ENCODE data around the gene PHOSPHO1. TPM values are rescaled to one million over a fixed set of nuclear protein-coding genes. Genes with fewer than 3 reads are reported as not detected.

PHOSPHO1 gene
- total RNA-seq, 4 donors from 2014 or later, result 0.13 to 0.92 (median 0.39) TPM; not detected in 1

DNA sequence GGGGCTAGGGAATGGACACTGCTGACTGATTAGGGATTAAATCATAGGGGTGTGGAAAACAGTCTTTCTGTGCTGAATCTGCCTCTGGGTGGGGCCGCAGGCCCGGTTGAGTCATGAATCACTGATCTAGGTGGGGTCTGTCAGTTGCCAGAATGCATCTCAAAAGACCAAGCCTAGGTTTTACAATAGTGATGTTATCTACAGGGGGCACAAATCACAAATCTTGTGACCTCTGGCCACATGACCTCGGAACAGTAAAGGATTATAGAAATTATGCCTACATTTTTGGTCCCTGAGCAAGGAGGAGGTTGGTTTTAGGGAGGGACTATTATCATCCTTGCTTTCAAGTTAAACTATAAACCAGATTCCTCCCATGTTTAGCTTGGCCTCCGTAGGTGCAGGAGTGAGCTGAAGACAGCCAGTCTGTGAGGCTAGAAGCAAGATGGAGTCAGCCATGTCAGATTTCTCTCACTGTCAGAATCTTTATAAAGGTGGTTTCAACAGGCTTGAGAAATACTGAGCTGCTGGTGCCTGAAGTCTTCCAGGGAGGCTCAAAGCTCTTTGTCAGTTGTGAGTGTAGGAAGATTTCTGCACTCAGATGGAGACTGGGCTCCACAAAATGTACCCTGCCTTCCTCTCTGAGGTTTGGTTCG lies 33.1 kb downstream of the PHOSPHO1 start:
- Histone ChIP-seq H3K9me3 (no peaks in the 10 kb centered on the region), H3K36me3 (no peaks in the 10 kb centered on the region), H3K4me3 (no peak overlapping the region), H3K27me3 (no peaks in the 10 kb centered on the region), H3K4me1 (peaks cover 0 to 12% (median 0%) of the 10 kb centered on the region in 3 donors), H3K27ac (no peak overlapping the region)
- TF ChIP-seq, protein P1, sequence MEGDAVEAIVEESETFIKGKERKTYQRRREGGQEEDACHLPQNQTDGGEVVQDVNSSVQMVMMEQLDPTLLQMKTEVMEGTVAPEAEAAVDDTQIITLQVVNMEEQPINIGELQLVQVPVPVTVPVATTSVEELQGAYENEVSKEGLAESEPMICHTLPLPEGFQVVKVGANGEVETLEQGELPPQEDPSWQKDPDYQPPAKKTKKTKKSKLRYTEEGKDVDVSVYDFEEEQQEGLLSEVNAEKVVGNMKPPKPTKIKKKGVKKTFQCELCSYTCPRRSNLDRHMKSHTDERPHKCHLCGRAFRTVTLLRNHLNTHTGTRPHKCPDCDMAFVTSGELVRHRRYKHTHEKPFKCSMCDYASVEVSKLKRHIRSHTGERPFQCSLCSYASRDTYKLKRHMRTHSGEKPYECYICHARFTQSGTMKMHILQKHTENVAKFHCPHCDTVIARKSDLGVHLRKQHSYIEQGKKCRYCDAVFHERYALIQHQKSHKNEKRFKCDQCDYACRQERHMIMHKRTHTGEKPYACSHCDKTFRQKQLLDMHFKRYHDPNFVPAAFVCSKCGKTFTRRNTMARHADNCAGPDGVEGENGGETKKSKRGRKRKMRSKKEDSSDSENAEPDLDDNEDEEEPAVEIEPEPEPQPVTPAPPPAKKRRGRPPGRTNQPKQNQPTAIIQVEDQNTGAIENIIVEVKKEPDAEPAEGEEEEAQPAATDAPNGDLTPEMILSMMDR (IDR thresholded peaks at IDR 0.05), result no peak
- TF ChIP-seq EP300 (IDR thresholded peaks at IDR 0.05) (no peak), POLR2A (IDR thresholded peaks at IDR 0.05) (no peak), POLR2AphosphoS5 (IDR thresholded peaks at IDR 0.05) (no peak)
- no peak for ATAC-seq
- 38 to 42% methylated on average over 5 of the region's 5 CpGs for WGBS, 2 donors (ENCODE audit: low coverage in 1 of 2)

DNA sequence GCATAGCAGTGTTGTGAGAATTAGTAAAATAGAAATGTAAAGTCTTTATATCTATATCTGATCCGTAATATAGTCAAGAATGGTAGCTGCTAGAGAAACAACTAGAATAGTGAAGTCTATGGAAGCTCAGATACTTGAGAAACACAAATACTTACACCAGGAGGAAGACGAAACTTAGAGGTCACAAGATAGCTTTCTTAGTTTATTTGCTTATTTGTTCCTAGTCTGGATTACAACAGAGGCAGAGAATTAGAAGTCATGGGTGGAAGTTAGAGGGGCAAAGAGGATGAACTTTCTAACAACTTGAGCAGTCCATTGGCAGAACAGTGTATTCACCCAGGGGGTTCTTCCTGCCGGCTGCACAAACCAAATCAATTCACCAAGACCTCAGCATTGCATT lies 34.1 kb downstream of the PHOSPHO1 start:
- H3K4me1 ChIP-seq, result peaks cover 0 to 15% (median 0%) of the 10 kb centered on the region in 3 donors
- no peaks in the 10 kb centered on the region for H3K36me3 ChIP-seq
- no peaks in the 10 kb centered on the region for H3K9me3 ChIP-seq
- no peak for ATAC-seq
- WGBS, 2 donors (ENCODE audit: low coverage in 1 of 2), result 79 to 100% methylated on average over 1 to 3 of the region's 3 CpGs
- TF ChIP-seq POLR2A (IDR thresholded peaks at IDR 0.05) (no peak), POLR2AphosphoS5 (IDR thresholded peaks at IDR 0.05) (no peak), EP300 (IDR thresholded peaks at IDR 0.05) (no peak)
- TF ChIP-seq, protein P1 (IDR thresholded peaks at IDR 0.05), result no peak
- H3K4me3 ChIP-seq, result no peak overlapping the region
- H3K27ac ChIP-seq, result no peak overlapping the region
- H3K27me3 ChIP-seq, result no peaks in the 10 kb centered on the region

- Histone ChIP-seq H3K4me1 (peaks cover 0 to 22% (median 0%) of the 10 kb centered on the region in 3 donors), H3K36me3 (no peaks in the 10 kb centered on the region), H3K27me3 (no peaks in the 10 kb centered on the region), H3K27ac (no peak overlapping the region), H3K9me3 (no peaks in the 10 kb centered on the region), H3K4me3 (no peak overlapping the region)
- TF ChIP-seq POLR2A (IDR thresholded peaks at IDR 0.05), result no peak
- TF ChIP-seq POLR2AphosphoS5 (IDR thresholded peaks at IDR 0.05), result no peak
- TF ChIP-seq, protein P1 (IDR thresholded peaks at IDR 0.05), result no peak
- TF ChIP-seq EP300 (IDR thresholded peaks at IDR 0.05), result no peak
- ATAC-seq, result no peak
- 40 to 86% methylated on average over 4 of the region's 4 CpGs for WGBS, 2 donors (ENCODE audit: low coverage in 1 of 2)
Observed at GRCh38 chr17:49195751-49196150, 34.8 kb downstream of the PHOSPHO1 start.

DNA sequence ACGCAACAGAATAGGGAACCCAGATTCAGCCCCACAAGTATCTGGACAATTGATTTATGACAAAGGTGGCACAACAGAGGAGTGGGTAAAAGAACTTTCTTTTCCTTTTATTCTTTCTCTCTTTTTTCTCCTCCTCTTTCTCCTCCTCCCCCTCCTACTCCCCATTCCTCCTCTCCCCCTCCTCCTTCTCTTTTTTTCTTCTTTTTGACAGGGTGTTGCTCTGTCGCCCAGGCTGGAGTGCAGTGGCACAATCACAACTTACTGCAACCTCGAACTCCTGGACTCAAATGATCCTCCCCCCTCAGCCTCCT lies 36.3 kb downstream of the PHOSPHO1 start:
- peak overlapping the region in 1 of 2 donors; percentile 65 for H3K4me3 ChIP-seq
- no peak for TF ChIP-seq POLR2A (IDR thresholded peaks at IDR 0.05)
- TF ChIP-seq, protein P1 (IDR thresholded peaks at IDR 0.05), result no peak
- TF ChIP-seq EP300 (IDR thresholded peaks at IDR 0.05), result no peak
- H3K27me3 ChIP-seq, result no peaks in the 10 kb centered on the region
- 17 to 35% methylated on average over 1 to 3 of the region's 3 CpGs for WGBS, 2 donors (ENCODE audit: low coverage in 1 of 2)
- H3K27ac ChIP-seq, result peak overlapping the region in 3 of 4 donors; percentile 73 to 97 (median 94)
- no peaks in the 10 kb centered on the region for H3K36me3 ChIP-seq
- no peak for ATAC-seq
- H3K4me1 ChIP-seq, result peaks cover 0 to 22% (median 0%) of the 10 kb centered on the region in 3 donors
- no peaks in the 10 kb centered on the region for H3K9me3 ChIP-seq

All from gastroesophageal sphincter (tissue), 4 donors.